ENCODE results near the gene GIGYF2.

The GIGYF2 gene

DNA sequence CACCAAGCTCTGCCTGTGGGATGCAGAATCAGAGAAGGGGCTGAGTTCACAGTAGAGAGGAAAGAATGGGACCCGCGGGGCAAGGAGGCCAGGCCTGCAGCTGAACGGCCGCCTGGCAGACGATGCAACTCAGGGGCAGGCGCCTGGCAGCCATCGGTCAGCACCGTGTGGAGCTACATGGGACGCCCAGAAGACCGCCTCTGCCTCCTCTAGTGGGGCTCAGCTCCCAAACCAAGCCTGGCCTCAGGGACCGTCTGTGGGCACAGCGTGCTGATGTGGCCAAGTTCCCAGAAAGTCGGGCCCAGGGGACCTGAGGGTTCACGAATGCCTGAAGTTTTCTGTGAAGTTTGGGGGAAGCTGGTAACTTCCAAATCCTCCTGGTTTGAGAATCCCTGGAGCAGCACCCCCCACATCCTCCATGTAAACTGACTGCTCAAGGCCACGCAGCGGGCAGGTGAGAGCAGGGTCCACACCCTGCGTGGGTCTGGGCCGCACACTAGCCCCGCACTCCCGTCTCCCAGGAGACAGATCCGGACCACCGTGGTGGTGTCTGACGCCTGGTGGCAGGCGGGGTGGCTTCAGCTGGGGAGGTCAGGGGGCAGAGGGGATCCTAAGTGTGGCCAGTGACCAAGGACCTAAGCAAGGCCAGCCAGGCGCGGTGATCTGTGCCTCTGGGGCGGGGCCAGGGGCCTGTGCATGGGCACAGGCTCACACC is 187.6 kb downstream of the GIGYF2 start:
- no peak for DNase-seq (ENCODE audit: low spot score)
- in situ Hi-C loops (cut with MboI; ENCODE audit: low sequenced_read_pairs, unreplicated experiment), result no loop called here
- no peak for TF ChIP-seq CTCF (IDR thresholded peaks at IDR 0.05; ENCODE audit: borderline replicate concordance, control extremely low read depth, extremely low read depth, insufficient read depth, missing control alignments)

- DNase-seq (ENCODE audit: low spot score), result no peak
- in situ Hi-C loops (cut with MboI; ENCODE audit: low sequenced_read_pairs, unreplicated experiment), result no loop called here
These were observed 188.3 kb downstream of the GIGYF2 start for GRCh38 chr2:232885264-232885961.

GRCh38 chr2:232886176-232886575 is 189.0 kb downstream of the GIGYF2 start:
- no peak for TF ChIP-seq CTCF (IDR thresholded peaks at IDR 0.05; ENCODE audit: borderline replicate concordance, control extremely low read depth, extremely low read depth, insufficient read depth, missing control alignments)
- no peak for DNase-seq (ENCODE audit: low spot score)
- in situ Hi-C loops (cut with MboI; ENCODE audit: low sequenced_read_pairs, unreplicated experiment), result no loop called here

More at GRCh38 chr2:232885264-232885961, 188.3 kb downstream of the GIGYF2 start:
- TF ChIP-seq CTCF (IDR thresholded peaks at IDR 0.05; ENCODE audit: borderline replicate concordance, control extremely low read depth, extremely low read depth, insufficient read depth, missing control alignments), result no peak

DNA sequence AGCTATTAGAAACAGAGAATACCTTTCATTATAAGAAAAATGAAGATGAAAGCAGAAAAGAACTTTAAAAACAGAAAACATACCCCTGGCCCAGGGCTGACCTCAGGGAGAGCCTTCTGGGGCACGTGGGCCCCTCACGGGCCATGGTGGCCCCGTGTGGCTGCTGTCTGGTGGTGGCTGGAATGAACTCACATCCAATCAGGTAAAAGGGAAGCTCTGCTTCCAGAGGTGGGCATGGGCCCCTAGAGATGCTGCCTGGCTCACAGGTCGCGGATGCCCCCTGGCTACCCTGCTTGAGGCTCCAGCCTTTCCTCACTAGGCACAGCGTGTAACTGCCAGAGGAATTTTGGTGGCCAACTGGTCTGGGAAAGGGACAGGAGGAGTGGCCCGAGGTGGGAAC is 189.5 kb downstream of the GIGYF2 start:
- DNase-seq (ENCODE audit: low spot score), result no peak
- TF ChIP-seq CTCF (IDR thresholded peaks at IDR 0.05; ENCODE audit: borderline replicate concordance, control extremely low read depth, extremely low read depth, insufficient read depth, missing control alignments), result no peak
- in situ Hi-C loops (cut with MboI; ENCODE audit: low sequenced_read_pairs, unreplicated experiment), result no loop called here

DNA sequence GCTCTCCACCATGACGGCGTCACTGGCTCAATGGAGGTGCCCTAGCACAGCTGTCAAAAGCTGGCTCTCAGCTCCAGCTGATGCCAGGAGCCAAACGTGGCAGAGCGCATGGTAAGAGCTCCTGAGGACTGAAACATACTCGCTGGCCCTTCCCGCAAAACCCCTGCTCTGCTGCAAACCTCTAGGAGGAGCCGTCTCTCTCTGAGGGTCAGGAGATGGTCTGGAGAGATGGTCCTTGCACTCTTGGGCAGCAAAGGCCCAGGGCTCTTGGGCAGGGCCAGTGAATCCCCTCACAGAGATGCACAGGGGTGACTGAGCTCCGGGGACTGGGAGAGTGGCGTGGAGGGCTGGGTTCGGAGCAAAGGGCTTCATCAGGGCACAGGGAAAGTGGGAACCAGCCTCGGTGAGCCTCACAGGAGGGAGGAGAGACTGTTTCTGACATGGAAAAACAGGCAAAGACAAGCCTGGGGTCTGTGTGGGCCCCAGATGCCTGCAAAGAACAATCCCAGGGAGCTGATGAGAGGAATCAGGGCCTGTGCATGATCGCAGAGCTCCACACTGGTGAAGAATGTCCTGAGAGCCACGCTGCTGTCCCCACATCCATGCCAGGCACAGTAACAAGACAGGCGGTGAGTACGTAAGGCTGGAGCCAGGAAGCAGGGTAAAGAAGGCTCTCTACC is 190.2 kb downstream of the GIGYF2 start:
- in situ Hi-C loops (cut with MboI; ENCODE audit: low sequenced_read_pairs, unreplicated experiment), result no loop called here
- no peak for TF ChIP-seq CTCF (IDR thresholded peaks at IDR 0.05; ENCODE audit: borderline replicate concordance, control extremely low read depth, extremely low read depth, insufficient read depth, missing control alignments)
- no peak for DNase-seq (ENCODE audit: low spot score)

DNA sequence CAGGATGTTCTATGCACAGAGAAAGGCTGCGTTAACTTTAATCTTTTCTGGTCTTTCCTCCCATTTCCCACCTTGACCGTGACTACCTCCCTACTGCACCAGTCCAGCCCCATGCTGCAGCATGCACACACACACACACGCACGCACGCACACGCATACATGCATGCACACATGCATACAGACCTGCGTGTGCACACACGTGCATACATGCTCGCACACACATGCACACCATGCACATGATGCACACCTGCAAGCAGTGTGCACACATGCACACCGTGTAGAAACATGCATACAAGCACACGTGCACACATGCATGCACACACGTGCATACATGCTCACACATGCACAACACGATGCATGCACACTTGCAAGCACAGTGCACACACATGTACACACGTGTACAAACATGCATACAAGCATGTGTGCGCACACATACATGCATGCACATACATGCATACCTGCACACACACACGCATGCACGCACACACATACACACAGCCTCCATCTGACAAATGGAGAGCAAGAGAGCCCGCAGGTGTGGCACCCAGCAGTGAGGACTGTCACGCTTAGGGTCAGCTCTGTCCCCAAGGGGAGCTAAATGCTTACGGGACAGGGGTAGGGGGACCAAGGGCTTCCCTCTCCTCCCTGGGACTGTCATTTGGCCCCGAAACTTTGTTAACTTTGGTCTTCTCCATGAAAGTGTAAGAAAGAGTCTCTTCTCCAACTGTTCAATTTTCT is 191.1 kb downstream of the GIGYF2 start:
- in situ Hi-C loops (cut with MboI; ENCODE audit: low sequenced_read_pairs, unreplicated experiment), result no loop called here
- no peak for TF ChIP-seq CTCF (IDR thresholded peaks at IDR 0.05; ENCODE audit: borderline replicate concordance, control extremely low read depth, extremely low read depth, insufficient read depth, missing control alignments)
- no peak for DNase-seq (ENCODE audit: low spot score)

Measured in GM13976 (cell line).